ENCODE measurements around the gene GNA15.

GNA15 gene

DNA sequence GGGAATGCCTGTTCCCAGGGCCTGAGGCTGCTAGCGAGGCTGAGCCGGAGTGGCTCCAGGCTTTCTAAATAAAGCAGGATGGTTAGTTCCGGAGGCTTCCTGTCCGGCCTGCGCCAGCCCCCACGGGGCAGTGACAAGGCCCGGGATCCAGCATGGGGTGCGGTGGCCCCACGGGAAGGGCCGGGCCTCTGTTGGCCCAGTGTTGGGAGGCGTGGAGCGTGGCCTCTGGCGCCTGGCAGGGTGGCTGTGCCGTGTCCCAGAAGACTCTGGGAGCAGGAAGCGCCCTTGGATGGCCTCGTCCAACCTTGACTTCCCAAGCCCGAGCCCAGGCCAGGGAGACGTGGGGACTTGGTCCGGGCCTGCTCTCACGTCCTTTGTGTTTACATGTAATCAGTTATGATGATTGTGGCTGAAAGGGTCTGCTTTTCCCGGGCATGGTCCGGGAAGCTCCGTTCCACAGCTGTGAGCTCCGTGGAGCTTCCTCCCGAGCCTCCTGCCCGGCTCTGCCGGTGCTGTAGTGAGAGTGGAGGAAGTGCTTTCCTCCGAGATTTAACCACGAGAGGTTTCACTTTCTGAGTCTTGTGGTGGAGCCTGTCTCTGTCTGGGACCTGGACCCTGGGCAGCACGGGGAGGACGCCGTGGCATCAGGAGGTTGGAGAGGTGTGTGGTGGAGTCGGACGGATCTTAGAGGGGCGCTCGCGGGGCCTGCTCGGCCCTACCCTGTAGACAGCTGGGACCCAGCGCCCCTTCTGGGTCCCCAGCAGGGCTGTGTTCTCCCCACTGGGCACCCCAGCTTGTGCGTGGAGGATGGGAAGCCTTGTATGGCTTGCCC is 37.1 kb upstream of the GNA15 start:
- Histone ChIP-seq H3K4me3 (ENCODE audit: low read length in 2 of 2) (peak overlapping the region; percentile 69 to 93), H3K27me3 (ENCODE audit: control insufficient read depth in 1 of 2, insufficient read depth in 2 of 2, low read length in 2 of 2) (no peaks in the 10 kb centered on the region), H3K4me1 (ENCODE audit: control insufficient read depth, insufficient read depth, low read length) (peaks cover 79% of the 10 kb centered on the region), H3K36me3 (ENCODE audit: control insufficient read depth in 2 of 2, insufficient read depth in 2 of 2, low read length in 2 of 2) (peaks cover 0 to 2% of the 10 kb centered on the region in 2 donors), H3K27ac (ENCODE audit: low read length) (peak overlapping the region; percentile 73), H3K9ac (ENCODE audit: low read length in 2 of 2) (peak overlapping the region; percentile 80 to 82), H3K9me3 (ENCODE audit: control insufficient read depth in 2 of 2, low read length in 2 of 2) (no peaks in the 10 kb centered on the region)

DNA sequence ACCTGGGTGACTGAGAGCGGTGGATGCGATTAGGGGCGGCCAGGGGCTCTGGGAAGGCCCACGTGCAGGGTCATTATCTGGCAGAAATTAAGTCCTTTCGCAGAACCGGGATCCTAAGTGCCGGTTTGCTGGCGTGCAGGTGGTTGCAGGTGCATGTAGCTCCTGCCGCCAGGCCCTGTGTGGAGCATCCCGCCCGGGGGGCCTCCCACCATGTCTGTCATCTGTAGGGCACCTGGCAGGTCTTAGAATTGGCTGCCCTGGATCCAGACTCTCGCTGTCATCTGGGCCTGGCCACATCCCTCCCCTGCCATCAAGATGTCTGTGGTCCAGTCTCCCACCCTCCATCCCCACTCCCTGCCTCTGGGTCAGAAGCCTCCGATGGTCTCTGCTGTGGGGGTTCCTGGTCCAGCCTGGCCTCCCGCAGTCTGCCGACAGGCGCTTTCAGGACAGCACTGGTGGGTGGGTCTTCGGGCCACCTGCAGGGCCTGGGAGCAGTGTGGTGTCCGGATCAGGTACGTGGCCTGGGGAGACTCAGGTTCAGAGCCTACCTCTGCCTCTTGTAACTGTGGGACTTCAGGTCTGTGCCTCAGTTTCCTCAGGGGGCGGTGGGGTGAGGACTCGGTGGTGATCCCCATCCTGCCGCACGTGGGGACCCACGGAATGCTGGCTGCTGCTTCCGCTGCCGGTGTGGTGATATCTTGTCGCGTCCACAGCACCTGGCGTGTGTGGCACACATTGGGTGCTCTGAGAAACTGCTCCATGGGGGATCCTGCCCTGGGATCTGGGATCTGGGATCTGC is 36.3 kb upstream of the GNA15 start:
- no peaks in the 10 kb centered on the region for H3K9me3 ChIP-seq (ENCODE audit: control insufficient read depth in 2 of 2, low read length in 2 of 2)
- peaks cover 88% of the 10 kb centered on the region for H3K4me1 ChIP-seq (ENCODE audit: control insufficient read depth, insufficient read depth, low read length)
- H3K36me3 ChIP-seq (ENCODE audit: control insufficient read depth in 2 of 2, insufficient read depth in 2 of 2, low read length in 2 of 2): peaks cover 0 to 2% of the 10 kb centered on the region in 2 donors
- H3K9ac ChIP-seq (ENCODE audit: low read length in 2 of 2): peak overlapping the region; percentile 80 to 82
- no peaks in the 10 kb centered on the region for H3K27me3 ChIP-seq (ENCODE audit: control insufficient read depth in 1 of 2, insufficient read depth in 2 of 2, low read length in 2 of 2)
- peak overlapping the region; percentile 69 to 93 for H3K4me3 ChIP-seq (ENCODE audit: low read length in 2 of 2)
- peak overlapping the region; percentile 73 for H3K27ac ChIP-seq (ENCODE audit: low read length)

DNA sequence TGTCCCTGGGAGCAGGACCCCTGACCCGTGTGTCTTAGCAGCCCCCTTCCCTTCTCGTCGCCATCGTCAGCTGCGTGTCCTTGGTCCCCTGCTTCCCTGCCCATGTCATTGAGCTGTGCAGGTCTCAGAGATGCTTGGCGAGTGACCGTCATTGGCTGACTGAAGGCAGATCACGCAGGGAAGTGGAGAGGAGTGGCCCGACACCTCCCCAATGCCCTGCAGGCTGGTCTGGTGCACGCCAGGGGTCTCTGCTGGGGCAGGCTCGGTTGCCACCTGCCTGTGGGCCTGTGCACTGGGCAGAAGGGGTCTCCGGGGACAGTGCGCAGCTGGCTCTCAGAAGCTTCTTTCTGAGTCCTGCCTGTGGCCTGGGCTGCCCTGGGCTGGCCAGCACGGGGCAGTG is 35.5 kb upstream of the GNA15 start:
- Histone ChIP-seq H3K27ac (ENCODE audit: low read length) (no peak overlapping the region), H3K27me3 (ENCODE audit: control insufficient read depth in 1 of 2, insufficient read depth in 2 of 2, low read length in 2 of 2) (no peaks in the 10 kb centered on the region), H3K9me3 (ENCODE audit: control insufficient read depth in 2 of 2, low read length in 2 of 2) (no peaks in the 10 kb centered on the region), H3K4me3 (ENCODE audit: low read length in 2 of 2) (no peak overlapping the region), H3K4me1 (ENCODE audit: control insufficient read depth, insufficient read depth, low read length) (peaks cover 81% of the 10 kb centered on the region), H3K9ac (ENCODE audit: low read length in 2 of 2) (no peak overlapping the region), H3K36me3 (ENCODE audit: control insufficient read depth in 2 of 2, insufficient read depth in 2 of 2, low read length in 2 of 2) (peaks cover 0 to 2% of the 10 kb centered on the region in 2 donors)

DNA sequence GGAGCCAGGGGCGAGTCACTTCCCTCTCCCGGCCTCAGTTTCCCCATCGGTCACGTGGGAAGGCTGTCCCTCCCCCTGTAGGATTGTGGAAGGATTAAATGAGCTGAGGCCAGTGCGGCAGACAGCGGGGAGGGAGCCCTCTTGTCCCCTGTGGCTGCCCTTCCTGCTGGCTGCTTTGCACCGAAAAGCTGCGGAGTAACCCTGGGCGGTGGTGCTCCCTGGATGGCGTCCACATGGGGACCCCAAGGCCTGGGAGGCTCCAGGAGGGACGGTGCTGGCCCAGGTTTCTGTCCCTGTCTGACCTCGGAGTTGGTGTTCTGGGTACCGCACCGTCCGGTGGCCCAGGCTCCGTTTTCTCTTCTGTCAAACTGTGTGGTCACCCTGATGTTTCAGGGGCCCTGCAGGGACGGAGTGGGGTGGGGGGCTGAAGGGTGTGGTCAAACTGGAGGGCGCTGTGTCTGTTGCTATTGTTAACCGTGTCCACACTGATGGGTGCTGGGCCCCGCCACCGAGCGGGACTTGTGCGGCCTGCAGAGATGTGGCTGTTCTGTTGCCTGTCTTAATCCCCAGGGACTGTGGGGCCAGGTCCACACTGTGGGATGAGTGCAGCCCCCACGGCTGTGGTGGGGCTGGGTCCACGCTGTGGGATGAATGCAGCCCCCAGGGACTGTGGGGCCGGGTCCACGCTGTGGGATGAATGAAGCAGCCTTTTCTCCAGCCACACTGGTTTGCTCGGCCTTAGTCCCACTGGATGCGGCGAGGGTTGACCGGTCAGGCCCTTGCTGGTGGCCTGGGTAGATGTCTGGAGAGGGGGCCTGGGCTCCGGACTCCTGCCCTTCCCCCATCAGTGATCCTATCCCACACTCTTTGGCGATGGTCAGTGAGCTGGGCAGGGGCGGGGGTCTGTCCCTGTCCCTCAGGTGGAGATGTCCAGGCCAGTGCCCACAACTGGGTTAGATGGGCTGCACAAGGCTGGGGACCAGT is 34.8 kb upstream of the GNA15 start:
- Histone ChIP-seq H3K9ac (ENCODE audit: low read length in 2 of 2) (no peak overlapping the region), H3K4me3 (ENCODE audit: low read length in 2 of 2) (no peak overlapping the region), H3K9me3 (ENCODE audit: control insufficient read depth in 2 of 2, low read length in 2 of 2) (no peaks in the 10 kb centered on the region), H3K27ac (ENCODE audit: low read length) (no peak overlapping the region), H3K27me3 (ENCODE audit: control insufficient read depth in 1 of 2, insufficient read depth in 2 of 2, low read length in 2 of 2) (no peaks in the 10 kb centered on the region), H3K4me1 (ENCODE audit: control insufficient read depth, insufficient read depth, low read length) (peaks cover 77% of the 10 kb centered on the region), H3K36me3 (ENCODE audit: control insufficient read depth in 2 of 2, insufficient read depth in 2 of 2, low read length in 2 of 2) (peaks cover 0 to 2% of the 10 kb centered on the region in 2 donors)

DNA sequence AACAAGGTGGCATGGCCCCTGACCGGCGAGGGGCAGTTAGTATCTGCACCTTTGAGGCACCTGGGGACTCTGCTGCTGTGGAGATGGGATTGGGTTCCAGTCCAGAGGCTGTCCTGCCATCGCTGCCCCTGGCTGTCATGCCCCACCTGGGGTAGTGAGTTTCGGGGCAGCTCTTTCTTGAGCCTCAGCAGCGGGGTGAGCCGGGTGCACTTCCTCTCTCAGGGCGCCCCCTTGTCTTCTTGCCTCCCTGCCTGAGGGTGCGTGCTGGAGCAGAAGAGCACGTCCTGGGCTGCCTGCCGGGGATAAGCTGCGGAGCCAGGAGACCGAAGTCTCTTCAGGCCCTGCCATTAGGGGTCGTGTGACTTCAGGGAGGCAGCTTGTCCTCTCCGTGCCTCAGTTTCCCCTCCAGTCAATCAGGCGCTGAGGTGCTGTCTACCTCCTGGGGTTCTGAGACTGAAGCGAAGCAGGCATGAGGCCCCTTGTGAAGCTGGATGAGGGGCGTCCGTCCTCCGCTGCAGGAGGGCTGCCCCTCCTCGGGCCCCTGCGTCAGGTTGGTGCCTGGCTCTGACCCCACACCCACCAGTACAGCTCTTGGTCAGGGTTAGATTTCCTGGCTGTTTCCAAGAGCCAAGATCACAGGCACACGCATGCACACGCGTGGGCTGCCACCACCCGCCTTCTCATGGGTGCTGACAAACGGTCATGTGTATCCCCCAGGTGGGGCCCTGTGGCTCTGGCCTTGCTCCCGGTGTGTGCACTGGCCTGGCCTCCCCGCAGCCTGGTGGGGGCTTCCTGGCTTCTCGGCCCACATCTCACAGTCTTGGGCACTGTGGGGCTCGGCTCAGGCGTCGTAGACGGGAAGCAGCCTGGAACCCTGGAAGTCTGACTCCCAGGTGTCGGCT is 33.3 kb upstream of the GNA15 start:
- Histone ChIP-seq H3K4me3 (ENCODE audit: low read length in 2 of 2) (no peak overlapping the region), H3K27me3 (ENCODE audit: control insufficient read depth in 1 of 2, insufficient read depth in 2 of 2, low read length in 2 of 2) (no peaks in the 10 kb centered on the region), H3K4me1 (ENCODE audit: control insufficient read depth, insufficient read depth, low read length) (peaks cover 69% of the 10 kb centered on the region), H3K9ac (ENCODE audit: low read length in 2 of 2) (no peak overlapping the region), H3K36me3 (ENCODE audit: control insufficient read depth in 2 of 2, insufficient read depth in 2 of 2, low read length in 2 of 2) (peaks cover 0 to 2% of the 10 kb centered on the region in 2 donors), H3K9me3 (ENCODE audit: control insufficient read depth in 2 of 2, low read length in 2 of 2) (no peaks in the 10 kb centered on the region), H3K27ac (ENCODE audit: low read length) (no peak overlapping the region)

DNA sequence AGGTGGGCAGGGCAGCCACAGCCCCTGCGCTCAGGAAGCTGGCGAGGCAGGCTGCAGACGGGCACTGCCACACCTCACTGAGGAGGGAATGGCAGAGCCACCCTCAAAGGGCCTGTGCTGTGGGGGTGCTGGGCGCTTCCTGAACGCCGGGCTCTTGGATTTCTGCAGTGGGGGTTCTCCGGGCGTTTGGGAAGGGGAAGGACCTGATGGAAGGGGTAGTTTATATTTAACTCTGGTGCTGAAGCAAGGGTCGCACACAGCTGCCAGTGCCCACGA is 31.2 kb upstream of the GNA15 start:
- H3K27me3 ChIP-seq (ENCODE audit: control insufficient read depth in 1 of 2, insufficient read depth in 2 of 2, low read length in 2 of 2): no peaks in the 10 kb centered on the region
- H3K9ac ChIP-seq (ENCODE audit: low read length in 2 of 2): no peak overlapping the region
- H3K4me1 ChIP-seq (ENCODE audit: control insufficient read depth, insufficient read depth, low read length): peaks cover 51% of the 10 kb centered on the region
- no peak overlapping the region for H3K27ac ChIP-seq (ENCODE audit: low read length)
- H3K4me3 ChIP-seq (ENCODE audit: low read length in 2 of 2): peak overlapping the region in 1 of 2 donors; percentile 8
- H3K9me3 ChIP-seq (ENCODE audit: control insufficient read depth in 2 of 2, low read length in 2 of 2): no peaks in the 10 kb centered on the region
- H3K36me3 ChIP-seq (ENCODE audit: control insufficient read depth in 2 of 2, insufficient read depth in 2 of 2, low read length in 2 of 2): peaks cover 0 to 2% of the 10 kb centered on the region in 2 donors

DNA sequence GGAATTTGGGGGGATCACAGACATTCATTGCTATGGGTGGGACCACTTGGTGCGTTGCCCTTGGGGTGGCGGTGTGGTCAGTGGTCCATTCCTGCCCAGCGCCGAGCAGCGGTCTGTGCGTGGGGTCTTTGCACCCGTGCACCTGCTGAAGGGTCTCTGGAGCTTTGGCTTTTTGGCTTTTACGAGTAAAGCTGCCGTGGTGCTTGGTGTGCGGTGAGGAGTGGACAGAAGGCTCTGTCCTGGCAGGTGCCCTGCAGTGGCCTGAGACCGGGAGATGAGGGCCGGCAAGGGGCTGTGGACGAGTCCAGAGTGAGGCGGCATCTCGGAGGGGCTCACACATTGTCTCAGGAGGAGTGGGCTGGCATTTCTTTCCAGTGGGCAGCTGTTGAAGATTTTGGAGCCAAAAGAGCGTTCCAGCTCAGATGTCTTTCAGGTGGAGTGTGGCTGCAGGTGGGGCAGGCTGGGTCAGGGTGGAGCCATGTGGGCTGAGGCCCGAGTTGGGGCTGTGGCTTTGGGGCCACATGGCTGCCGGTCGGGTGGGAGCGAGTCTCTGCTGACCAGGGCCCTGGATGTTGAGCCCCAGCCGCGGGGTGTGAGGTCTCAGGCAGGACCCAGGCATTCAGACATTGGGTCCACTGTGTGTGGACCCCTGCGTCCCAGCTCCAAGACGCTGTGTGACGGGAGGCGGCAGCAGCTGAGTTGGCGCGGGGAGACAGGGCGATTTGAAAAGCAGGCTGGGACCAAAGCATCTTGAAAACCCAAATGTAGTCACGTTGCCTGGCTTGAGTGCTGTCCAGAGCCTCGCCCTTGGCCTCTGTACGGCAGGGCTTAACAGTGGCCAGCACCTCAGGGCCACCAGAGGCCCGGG is 30.0 kb upstream of the GNA15 start:
- no peak overlapping the region for H3K4me3 ChIP-seq (ENCODE audit: low read length in 2 of 2)
- no peak overlapping the region for H3K27ac ChIP-seq (ENCODE audit: low read length)
- H3K36me3 ChIP-seq (ENCODE audit: control insufficient read depth in 2 of 2, insufficient read depth in 2 of 2, low read length in 2 of 2): no peaks in the 10 kb centered on the region
- no peaks in the 10 kb centered on the region for H3K9me3 ChIP-seq (ENCODE audit: control insufficient read depth in 2 of 2, low read length in 2 of 2)
- H3K9ac ChIP-seq (ENCODE audit: low read length in 2 of 2): no peak overlapping the region
- no peaks in the 10 kb centered on the region for H3K27me3 ChIP-seq (ENCODE audit: control insufficient read depth in 1 of 2, insufficient read depth in 2 of 2, low read length in 2 of 2)
- peaks cover 41% of the 10 kb centered on the region for H3K4me1 ChIP-seq (ENCODE audit: control insufficient read depth, insufficient read depth, low read length)

DNA sequence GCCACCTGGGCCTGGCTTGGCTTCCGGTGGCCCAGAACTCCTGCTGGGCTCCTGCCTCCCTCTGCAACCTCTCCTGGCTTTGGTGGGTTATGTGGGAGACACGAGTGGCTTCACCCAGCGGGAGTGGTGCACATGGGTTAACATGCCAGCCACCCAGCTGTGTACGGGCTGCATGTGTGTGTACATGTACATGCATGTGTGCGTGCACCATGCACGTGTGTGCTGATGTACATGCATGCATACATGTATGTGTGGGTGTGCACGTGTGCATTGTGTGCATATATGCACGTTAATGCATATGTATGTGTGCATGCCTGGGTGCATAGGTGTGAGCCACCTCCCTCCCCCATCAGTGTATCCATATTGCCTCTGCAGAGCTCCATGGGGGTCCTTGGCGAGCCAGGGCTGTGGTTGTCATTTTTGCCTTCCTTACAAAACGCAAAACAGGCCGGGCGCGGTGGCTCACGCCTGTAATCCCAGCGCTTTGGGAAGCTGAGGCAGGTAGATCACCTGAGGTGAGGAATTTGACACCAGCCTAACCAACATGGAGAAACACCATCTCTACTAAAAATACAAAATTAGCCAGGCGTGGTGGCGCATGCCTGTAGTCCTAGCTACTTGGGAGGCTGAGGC is 29.2 kb upstream of the GNA15 start:
- Histone ChIP-seq H3K4me3 (ENCODE audit: low read length in 2 of 2) (no peak overlapping the region), H3K4me1 (ENCODE audit: control insufficient read depth, insufficient read depth, low read length) (peaks cover 34% of the 10 kb centered on the region), H3K27ac (ENCODE audit: low read length) (no peak overlapping the region), H3K9ac (ENCODE audit: low read length in 2 of 2) (no peak overlapping the region), H3K9me3 (ENCODE audit: control insufficient read depth in 2 of 2, low read length in 2 of 2) (no peaks in the 10 kb centered on the region), H3K36me3 (ENCODE audit: control insufficient read depth in 2 of 2, insufficient read depth in 2 of 2, low read length in 2 of 2) (peaks cover 0 to 5% of the 10 kb centered on the region in 2 donors), H3K27me3 (ENCODE audit: control insufficient read depth in 1 of 2, insufficient read depth in 2 of 2, low read length in 2 of 2) (no peaks in the 10 kb centered on the region)

DNA sequence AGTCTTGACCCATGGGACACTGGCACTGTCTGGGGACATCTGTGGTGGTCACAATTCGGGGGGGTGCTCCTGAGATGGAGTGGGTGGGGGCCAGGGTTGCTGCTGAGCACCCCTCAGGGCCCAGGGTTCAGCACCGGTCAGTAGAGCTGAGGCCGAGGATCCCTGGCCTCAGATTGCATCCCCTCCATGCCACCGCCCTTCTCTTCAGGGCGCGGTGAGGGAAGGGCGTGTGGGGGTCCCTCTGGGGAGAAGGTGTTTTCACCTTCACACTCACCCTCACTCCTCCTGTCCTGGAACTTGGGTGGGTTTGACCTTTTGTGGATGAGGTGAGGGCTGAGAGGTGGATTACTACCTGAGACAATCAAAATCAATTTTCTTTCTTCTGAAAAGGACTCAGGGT is 28.2 kb upstream of the GNA15 start:
- no peak overlapping the region for H3K27ac ChIP-seq (ENCODE audit: low read length)

More for the DNA sequence above, 28.2 kb upstream of the GNA15 start:
- H3K9ac ChIP-seq (ENCODE audit: low read length in 2 of 2): peak overlapping the region in 1 of 2 donors; percentile 36
- H3K36me3 ChIP-seq (ENCODE audit: control insufficient read depth in 2 of 2, insufficient read depth in 2 of 2, low read length in 2 of 2): peaks cover 0 to 5% of the 10 kb centered on the region in 2 donors
- no peaks in the 10 kb centered on the region for H3K9me3 ChIP-seq (ENCODE audit: control insufficient read depth in 2 of 2, low read length in 2 of 2)
- no peak overlapping the region for H3K4me3 ChIP-seq (ENCODE audit: low read length in 2 of 2)
- H3K27me3 ChIP-seq (ENCODE audit: control insufficient read depth in 1 of 2, insufficient read depth in 2 of 2, low read length in 2 of 2): no peaks in the 10 kb centered on the region
- H3K4me1 ChIP-seq (ENCODE audit: control insufficient read depth, insufficient read depth, low read length): peaks cover 30% of the 10 kb centered on the region
